Neural crest cell (in vitro differentiated cells): ENCODE results near the gene TTC32. TPM values are rescaled to one million over a fixed set of nuclear protein-coding genes. Genes with fewer than 3 reads are reported as not detected.

Source experiments
- DNase-seq: peaks from one replicate; pipeline ENCODE4 v3.0.0; 2021; ENCODE audit warnings: low read depth, mixed read lengths, low spot score
- H3K27ac Mint-ChIP-seq: one replicate; pipeline ENCODE4 v1.8.0; 2021; ENCODE audit warnings: mild to moderate bottlenecking, mixed read lengths; ENCODE audit not compliant: unreplicated experiment
- H3K27me3 Mint-ChIP-seq: 2 replicates; pipeline ENCODE4 v1.8.0; 2021; ENCODE audit warnings: low read depth, mild to moderate bottlenecking, mixed read lengths
- H3K36me3 Mint-ChIP-seq: 2 replicates; pipeline ENCODE4 v1.8.0; 2021; ENCODE audit warnings: low read depth, mild to moderate bottlenecking, mixed read lengths
- H3K4me1 Mint-ChIP-seq: 2 replicates; pipeline ENCODE4 v1.8.0; 2021; ENCODE audit warnings: mixed read lengths
- H3K4me3 Mint-ChIP-seq: one replicate; pipeline ENCODE4 v1.8.0; 2021; ENCODE audit warnings: mild to moderate bottlenecking, mixed read lengths
- H3K9me3 Mint-ChIP-seq: 2 replicates; pipeline ENCODE4 v1.8.0; 2021; ENCODE audit warnings: mixed read lengths
- CTCF ChIP-seq: fragments of 200-600 bp; sonication (generic); conservative IDR thresholded peaks from 2 replicates; pipeline ENCODE4 v1.5.0; 2021; ENCODE audit warnings: antibody characterized with exemption, mild to moderate bottlenecking
- total RNA-seq: library from RNA; stranded (reverse); gene quantifications from 2 replicates; pipeline ENCODE4 v1.2.1, GENCODE V29; 2021

Gene TTC32
- total RNA-seq, 1 donor from 2014 or later, result 13.5 TPM

- Mint-ChIP-seq H3K36me3 (no peaks in the 10 kb centered on the region), H3K4me1 (peaks cover 45% of the 10 kb centered on the region), H3K9me3 (no peaks in the 10 kb centered on the region), H3K27me3 (no peaks in the 10 kb centered on the region), H3K27ac (peak overlapping the region; percentile 99), H3K4me3 (peak overlapping the region; percentile 98)
- no peak for TF ChIP-seq CTCF
- DNase-seq, result no peak
Measured at GRCh38 chr2:19900931-19901441, 797 bp downstream of the TTC32 start.

- DNase-seq, result no peak
Measured at GRCh38 chr2:19899985-19900930, 1.5 kb downstream of the TTC32 start.

GRCh38 chr2:19898592-19899329 lies 3.0 kb downstream of the TTC32 start:
- H3K4me1 Mint-ChIP-seq, result peaks cover 49% of the 10 kb centered on the region
- peak overlapping the region; percentile 73 for H3K4me3 Mint-ChIP-seq
- DNase-seq, result no peak
- H3K36me3 Mint-ChIP-seq, result no peaks in the 10 kb centered on the region
- TF ChIP-seq CTCF, result no peak
- H3K9me3 Mint-ChIP-seq, result no peaks in the 10 kb centered on the region
- no peaks in the 10 kb centered on the region for H3K27me3 Mint-ChIP-seq
- no peak overlapping the region for H3K27ac Mint-ChIP-seq

More at GRCh38 chr2:19899985-19900930, 1.5 kb downstream of the TTC32 start:
- Mint-ChIP-seq H3K27me3 (no peaks in the 10 kb centered on the region), H3K27ac (peak overlapping the region; percentile 99), H3K36me3 (no peaks in the 10 kb centered on the region), H3K4me3 (peak overlapping the region; percentile 98), H3K4me1 (peaks cover 49% of the 10 kb centered on the region), H3K9me3 (no peaks in the 10 kb centered on the region)
- TF ChIP-seq CTCF, result no peak

- Mint-ChIP-seq H3K27ac (no peak overlapping the region), H3K27me3 (no peaks in the 10 kb centered on the region), H3K36me3 (no peaks in the 10 kb centered on the region), H3K9me3 (no peaks in the 10 kb centered on the region), H3K4me3 (peak overlapping the region; percentile 55), H3K4me1 (peaks cover 46% of the 10 kb centered on the region)
- no peak for DNase-seq
- no peak for TF ChIP-seq CTCF
Measured at GRCh38 chr2:19897623-19898245, 4.0 kb downstream of the TTC32 start.

- Mint-ChIP-seq H3K4me1 (peaks cover 33% of the 10 kb centered on the region), H3K27me3 (no peaks in the 10 kb centered on the region), H3K4me3 (no peak overlapping the region), H3K9me3 (no peaks in the 10 kb centered on the region), H3K27ac (no peak overlapping the region), H3K36me3 (no peaks in the 10 kb centered on the region)
- no peak for DNase-seq
- no peak for TF ChIP-seq CTCF
Measured at GRCh38 chr2:19895535-19895934, 6.2 kb downstream of the TTC32 start.
